PFSK-1 (cell line): Measurements from ENCODE around the gene KCNJ15.

ENCODE experiments used
- FOXP2 ChIP-seq: optimal IDR thresholded peaks from 2 replicates; pipeline ENCODE3; 2011; ENCODE audit warnings: borderline replicate concordance, control low read depth, inconsistent platforms; ENCODE audit not compliant: insufficient read depth; ENCODE audit errors: extremely low read length, extremely low read depth
- POLR2AphosphoS5 ChIP-seq: IDR thresholded peaks from 2 replicates; pipeline ENCODE4 v1.6.1; 2012; ENCODE audit warnings: low read depth, mild to moderate bottlenecking, control low read depth, low read length, moderate library complexity
- SIN3A ChIP-seq: IDR thresholded peaks from 2 replicates; pipeline ENCODE4 v1.6.1; 2012; ENCODE audit warnings: mild to moderate bottlenecking, low read length, moderate library complexity, borderline replicate concordance; ENCODE audit not compliant: insufficient read depth
- TAF1 ChIP-seq: IDR thresholded peaks from 2 replicates; pipeline ENCODE4 v1.6.1; 2012; ENCODE audit warnings: low read length, control low read depth, borderline replicate concordance; ENCODE audit not compliant: insufficient read depth
- TF ChIP-seq, protein P1 (sequence below), 2 experiments: IDR thresholded peaks; 2 replicates each; pipeline versions ENCODE4 v1.6.1 to v1.8.0; 2011 to 2012; ENCODE audit warnings: low read depth in 2 of 2, low read length in 2 of 2, control low read depth in 1 of 2, inconsistent platforms in 1 of 2, mild to moderate bottlenecking in 1 of 2, moderate library complexity in 1 of 2; ENCODE audit not compliant: insufficient read depth in 1 of 2

The KCNJ15 gene

DNA sequence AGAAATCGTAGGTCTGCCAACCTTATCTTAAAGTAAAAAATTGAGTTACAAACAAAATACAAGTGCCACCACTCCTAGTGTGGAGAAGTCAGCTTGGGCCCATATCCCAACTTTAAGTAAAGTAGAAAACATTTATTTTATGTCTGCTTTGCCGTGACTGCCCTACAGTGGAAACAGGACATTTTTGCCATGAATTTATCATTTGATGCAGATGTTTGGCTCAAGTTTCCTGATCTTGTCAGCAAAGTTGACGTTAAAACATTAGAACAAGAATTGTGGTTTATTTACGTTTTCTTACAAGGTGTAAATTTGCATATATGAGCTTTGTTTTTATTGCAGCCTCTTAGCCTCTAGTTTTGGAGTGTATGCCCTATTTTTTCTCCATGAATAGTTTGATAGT, 17.1 kb upstream of the KCNJ15 start:
- no peak for TF ChIP-seq SIN3A

DNA sequence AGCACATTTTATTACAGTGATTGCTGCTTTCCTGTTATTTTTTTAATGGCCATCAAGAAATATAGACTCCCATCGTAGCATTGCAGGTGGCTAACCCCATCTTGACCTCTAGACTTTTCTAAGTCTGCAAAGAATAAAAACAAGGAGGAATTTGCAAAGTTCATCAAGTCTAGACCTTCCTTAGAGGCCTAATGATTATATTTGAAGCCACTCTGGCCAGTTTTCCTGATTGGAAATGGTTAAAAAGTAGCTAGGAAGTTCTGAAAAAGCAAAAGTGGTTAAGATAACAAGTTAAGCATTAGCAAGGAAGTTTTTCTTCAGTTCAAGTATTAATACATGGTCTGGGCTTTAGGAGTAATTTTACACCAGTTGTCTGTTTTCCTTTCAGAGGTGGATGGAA, 16.7 kb upstream of the KCNJ15 start:
- TF ChIP-seq SIN3A, result no peak
- TF ChIP-seq FOXP2, result no peak
- no peak for TF ChIP-seq POLR2AphosphoS5
- TF ChIP-seq TAF1, result no peak
- TF ChIP-seq, protein P1, sequence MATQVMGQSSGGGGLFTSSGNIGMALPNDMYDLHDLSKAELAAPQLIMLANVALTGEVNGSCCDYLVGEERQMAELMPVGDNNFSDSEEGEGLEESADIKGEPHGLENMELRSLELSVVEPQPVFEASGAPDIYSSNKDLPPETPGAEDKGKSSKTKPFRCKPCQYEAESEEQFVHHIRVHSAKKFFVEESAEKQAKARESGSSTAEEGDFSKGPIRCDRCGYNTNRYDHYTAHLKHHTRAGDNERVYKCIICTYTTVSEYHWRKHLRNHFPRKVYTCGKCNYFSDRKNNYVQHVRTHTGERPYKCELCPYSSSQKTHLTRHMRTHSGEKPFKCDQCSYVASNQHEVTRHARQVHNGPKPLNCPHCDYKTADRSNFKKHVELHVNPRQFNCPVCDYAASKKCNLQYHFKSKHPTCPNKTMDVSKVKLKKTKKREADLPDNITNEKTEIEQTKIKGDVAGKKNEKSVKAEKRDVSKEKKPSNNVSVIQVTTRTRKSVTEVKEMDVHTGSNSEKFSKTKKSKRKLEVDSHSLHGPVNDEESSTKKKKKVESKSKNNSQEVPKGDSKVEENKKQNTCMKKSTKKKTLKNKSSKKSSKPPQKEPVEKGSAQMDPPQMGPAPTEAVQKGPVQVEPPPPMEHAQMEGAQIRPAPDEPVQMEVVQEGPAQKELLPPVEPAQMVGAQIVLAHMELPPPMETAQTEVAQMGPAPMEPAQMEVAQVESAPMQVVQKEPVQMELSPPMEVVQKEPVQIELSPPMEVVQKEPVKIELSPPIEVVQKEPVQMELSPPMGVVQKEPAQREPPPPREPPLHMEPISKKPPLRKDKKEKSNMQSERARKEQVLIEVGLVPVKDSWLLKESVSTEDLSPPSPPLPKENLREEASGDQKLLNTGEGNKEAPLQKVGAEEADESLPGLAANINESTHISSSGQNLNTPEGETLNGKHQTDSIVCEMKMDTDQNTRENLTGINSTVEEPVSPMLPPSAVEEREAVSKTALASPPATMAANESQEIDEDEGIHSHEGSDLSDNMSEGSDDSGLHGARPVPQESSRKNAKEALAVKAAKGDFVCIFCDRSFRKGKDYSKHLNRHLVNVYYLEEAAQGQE (IDR thresholded peaks at IDR 0.05; ENCODE audit: insufficient read depth in 1 of 2, low read depth in 2 of 2, low read length in 2 of 2), result no peak

DNA sequence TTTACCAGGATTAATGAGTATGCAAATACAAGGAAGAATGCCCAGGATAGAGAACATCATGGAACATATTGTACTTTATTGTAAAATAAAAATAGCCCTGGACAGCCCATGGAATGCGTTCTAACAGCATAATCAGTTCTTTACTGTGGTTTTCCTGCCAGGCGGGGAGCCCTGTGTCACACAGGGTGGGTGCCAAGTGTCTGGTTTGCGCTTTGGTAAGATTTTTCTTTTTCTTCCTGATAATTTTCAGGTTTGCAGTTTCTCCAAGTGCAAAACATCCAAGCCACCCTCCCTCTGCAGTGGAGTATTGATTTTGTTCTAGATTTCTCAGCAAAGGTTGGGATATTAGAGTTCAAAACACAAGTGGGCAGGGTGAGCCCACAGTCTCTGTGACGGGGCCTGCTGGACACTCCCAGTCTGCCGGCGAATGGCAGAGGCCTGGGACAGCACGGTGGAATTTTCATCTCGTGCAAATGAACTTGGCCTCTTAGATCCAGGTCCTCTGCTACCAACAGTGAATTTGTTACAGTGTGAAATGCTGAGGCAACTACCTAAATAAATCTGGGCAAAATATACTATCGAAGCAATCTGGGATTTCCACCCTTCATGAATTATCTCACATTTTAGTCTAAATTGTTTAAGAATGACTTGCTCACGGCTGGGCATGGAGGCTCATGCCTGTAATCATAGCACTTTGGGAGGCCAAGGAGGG, 15.6 kb upstream of the KCNJ15 start:
- TF ChIP-seq TAF1, result no peak
- no peak for TF ChIP-seq POLR2AphosphoS5
- TF ChIP-seq, protein P1 (IDR thresholded peaks at IDR 0.05; ENCODE audit: insufficient read depth in 1 of 2, low read depth in 2 of 2, low read length in 2 of 2), result no peak
- no peak for TF ChIP-seq FOXP2
- no peak for TF ChIP-seq SIN3A

DNA sequence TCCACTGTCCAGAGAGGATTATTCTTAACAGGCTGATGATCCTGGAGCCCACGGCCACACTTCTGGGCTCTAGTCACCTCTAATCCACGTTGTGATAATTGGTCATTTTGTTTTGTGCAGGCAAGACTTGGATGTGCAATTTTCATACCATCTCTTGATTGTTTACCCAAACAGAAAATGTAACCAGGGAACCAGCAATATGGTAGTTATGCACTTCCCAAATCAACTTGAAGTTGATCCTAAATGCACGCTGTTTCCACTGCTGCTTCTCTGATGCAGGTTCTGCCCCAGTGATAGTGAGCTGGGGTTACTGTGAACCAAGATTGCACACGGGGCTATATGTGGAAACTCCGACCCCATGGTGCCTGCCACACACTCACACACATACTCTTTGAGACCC, 14.7 kb upstream of the KCNJ15 start:
- TF ChIP-seq POLR2AphosphoS5 (no peak), TAF1 (no peak), FOXP2 (no peak), SIN3A (no peak)
- TF ChIP-seq, protein P1 (IDR thresholded peaks at IDR 0.05; ENCODE audit: insufficient read depth in 1 of 2, low read depth in 2 of 2, low read length in 2 of 2), result no peak

DNA sequence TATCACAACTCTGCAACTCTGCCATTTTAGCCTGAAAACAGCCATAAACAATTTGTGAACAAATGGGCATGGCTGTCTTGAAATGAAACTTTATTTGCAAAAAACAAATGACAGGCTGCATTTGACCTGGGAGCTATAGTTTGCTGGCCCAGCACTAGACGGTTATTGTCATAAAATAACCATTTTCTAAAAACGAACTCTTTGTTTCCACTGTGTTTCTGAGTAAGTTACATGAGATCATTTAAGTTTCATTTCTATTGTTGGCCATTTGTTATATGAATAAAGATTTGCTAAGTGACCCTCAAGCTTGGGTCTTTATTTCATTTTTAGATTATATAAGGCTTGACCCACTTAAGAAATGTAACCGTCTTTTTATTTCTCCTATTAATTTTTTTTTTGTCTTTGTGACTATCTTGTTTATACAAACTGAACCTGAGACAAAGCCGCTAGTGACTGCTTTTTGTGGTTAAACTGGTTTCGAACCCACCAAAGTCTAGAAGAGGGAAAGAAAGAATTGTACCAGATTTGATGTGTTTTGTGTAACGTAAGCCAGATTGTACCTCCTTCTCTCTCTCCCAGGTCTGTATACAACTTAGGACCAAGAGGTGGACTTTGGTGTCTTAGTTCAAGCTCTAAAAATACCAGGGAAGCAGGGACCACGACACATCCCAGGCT, 12.9 kb upstream of the KCNJ15 start:
- no peak for TF ChIP-seq POLR2AphosphoS5
- TF ChIP-seq TAF1, result no peak

DNA sequence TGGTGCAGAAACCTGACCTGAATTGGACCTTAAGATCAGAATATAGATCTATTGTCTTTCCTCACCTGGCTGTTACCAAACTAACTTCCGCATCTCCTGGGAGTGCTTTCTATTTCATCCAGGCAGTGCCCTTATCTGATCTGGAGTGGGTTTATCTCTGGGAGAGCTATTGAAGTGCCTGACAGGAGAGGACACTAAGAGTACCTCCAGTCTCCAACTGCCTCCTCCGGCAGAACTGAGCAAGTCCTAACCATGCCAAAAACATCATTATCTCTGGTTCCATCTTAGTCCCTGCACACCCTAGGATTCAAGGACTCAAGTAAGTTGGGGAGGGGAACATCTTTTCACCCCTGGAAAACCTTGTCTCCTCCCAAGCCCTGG, 12.4 kb upstream of the KCNJ15 start:
- TF ChIP-seq, protein P1 (IDR thresholded peaks at IDR 0.05; ENCODE audit: insufficient read depth in 1 of 2, low read depth in 2 of 2, low read length in 2 of 2), result no peak
- TF ChIP-seq SIN3A (no peak), FOXP2 (no peak), TAF1 (no peak), POLR2AphosphoS5 (no peak)
